ENCODE measurements around the gene OR4M1. TPM values are rescaled to one million over a fixed set of nuclear protein-coding genes. Genes with fewer than 3 reads are reported as not detected.
"Not testable (repeated sequence)": the region's sequence is repeated elsewhere in the genome, so short reads cannot be mapped to it uniquely, and the experiment has no call there.

OR4M1 gene
- polyA plus RNA-seq, 3 donors, result not detected

GRCh38 chr14:19729763-19730162 lies 43.5 kb upstream of the OR4M1 start:
- no peaks in the 10 kb centered on the region for H4K20me1 ChIP-seq (ENCODE audit: insufficient read depth, low read length)
- peaks cover 9 to 12% of the 10 kb centered on the region in 2 donors for H3K9me3 ChIP-seq (replicated peaks in 1 of 2; ENCODE audit: control insufficient read depth in 1 of 2, insufficient read depth in 1 of 2, low read length in 2 of 2)
- no peak overlapping the region for H3K4me3 ChIP-seq (replicated peaks in 1 of 3; ENCODE audit: low read depth in 2 of 3, low read length in 3 of 3)
- peaks cover 0 to 17% (median 7%) of the 10 kb centered on the region in 7 donors for H3K9me3 Mint-ChIP-seq
- TF ChIP-seq CTCF (IDR thresholded peaks at IDR 0.05), result no peak
- no peaks in the 10 kb centered on the region for H3K4me1 ChIP-seq (ENCODE audit: control insufficient read depth in 1 of 2, insufficient read depth in 2 of 2, low read length in 2 of 2)
- no peak overlapping the region for H3K4me3 Mint-ChIP-seq
- H3K36me3 ChIP-seq (replicated peaks in 1 of 2; ENCODE audit: control insufficient read depth in 1 of 2, insufficient read depth in 2 of 2, low read length in 2 of 2), result no peaks in the 10 kb centered on the region
- no peaks in the 10 kb centered on the region for H3K36me3 Mint-ChIP-seq
- WGBS (ENCODE audit: insufficient coverage), result no CpG with 5 or more reads among the region's 2 CpGs
- no peak for DNase-seq
- no peak overlapping the region for H3K27ac ChIP-seq (ENCODE audit: low read depth in 1 of 2, low read length in 2 of 2)
- H3K9ac ChIP-seq (ENCODE audit: insufficient read depth, low read length, poor library complexity, severe bottlenecking), result no peak overlapping the region
- peaks cover 0 to 1% (median 0%) of the 10 kb centered on the region in 3 donors for H3K27me3 Mint-ChIP-seq (ENCODE audit: low read depth in 3 of 3)
- H2AFZ ChIP-seq (ENCODE audit: insufficient read depth, low read depth, low read length, poor library complexity, severe bottlenecking), result no peak overlapping the region
- H3K4me1 Mint-ChIP-seq, result no peaks in the 10 kb centered on the region
- H3K4me2 ChIP-seq (replicated peaks; ENCODE audit: extremely low read depth, low read length, poor library complexity, severe bottlenecking), result no peak overlapping the region
- H3K27ac Mint-ChIP-seq, result no peak overlapping the region
- H3K27me3 ChIP-seq (ENCODE audit: control insufficient read depth in 2 of 2, insufficient read depth in 2 of 2, low read length in 2 of 2), result no peaks in the 10 kb centered on the region
- no peaks in the 10 kb centered on the region for H3K79me2 ChIP-seq (ENCODE audit: insufficient read depth, low read length)
- intact Hi-C loops (cut with micrococcal nuclease), result no loop called here

- DNase-seq; H3K4me3 Mint-ChIP-seq; H3K27me3 ChIP-seq (ENCODE audit: control insufficient read depth in 2 of 2, insufficient read depth in 2 of 2, low read length in 2 of 2); H3K4me3 ChIP-seq (replicated peaks in 1 of 3; ENCODE audit: low read depth in 2 of 3, low read length in 3 of 3); H3K36me3 ChIP-seq (replicated peaks in 1 of 2; ENCODE audit: control insufficient read depth in 1 of 2, insufficient read depth in 2 of 2, low read length in 2 of 2); H3K27ac ChIP-seq (ENCODE audit: low read depth in 1 of 2, low read length in 2 of 2); H3K4me2 ChIP-seq (replicated peaks; ENCODE audit: extremely low read depth, low read length, poor library complexity, severe bottlenecking); H3K4me1 ChIP-seq (ENCODE audit: control insufficient read depth in 1 of 2, insufficient read depth in 2 of 2, low read length in 2 of 2); intact Hi-C loops (cut with micrococcal nuclease); H3K27ac Mint-ChIP-seq; H3K27me3 Mint-ChIP-seq (ENCODE audit: low read depth in 3 of 3); H4K20me1 ChIP-seq (ENCODE audit: insufficient read depth, low read length); H3K4me1 Mint-ChIP-seq; H2AFZ ChIP-seq (ENCODE audit: insufficient read depth, low read depth, low read length, poor library complexity, severe bottlenecking); H3K36me3 Mint-ChIP-seq; H3K9ac ChIP-seq (ENCODE audit: insufficient read depth, low read length, poor library complexity, severe bottlenecking); H3K79me2 ChIP-seq (ENCODE audit: insufficient read depth, low read length): not testable (repeated sequence)
- peaks cover 9 to 12% of the 10 kb centered on the region in 2 donors for H3K9me3 ChIP-seq (replicated peaks in 1 of 2; ENCODE audit: control insufficient read depth in 1 of 2, insufficient read depth in 1 of 2, low read length in 2 of 2)
- 80% methylated on average over 1 of the region's 3 CpGs for WGBS (ENCODE audit: insufficient coverage)
- H3K9me3 Mint-ChIP-seq, result peaks cover 3 to 15% (median 4%) of the 10 kb centered on the region in 7 donors
Measured at GRCh38 chr14:19733893-19734292, 39.4 kb upstream of the OR4M1 start.
